Smooth muscle cell of the brain vasculature (primary cell): ENCODE data around the gene TUBGCP6.

Source experiments
- DNase-seq: peaks from one replicate; pipeline ENCODE4 v3.0.0-alpha.2; 2012; ENCODE audit warnings: low read depth, low spot score

TUBGCP6 gene

DNA sequence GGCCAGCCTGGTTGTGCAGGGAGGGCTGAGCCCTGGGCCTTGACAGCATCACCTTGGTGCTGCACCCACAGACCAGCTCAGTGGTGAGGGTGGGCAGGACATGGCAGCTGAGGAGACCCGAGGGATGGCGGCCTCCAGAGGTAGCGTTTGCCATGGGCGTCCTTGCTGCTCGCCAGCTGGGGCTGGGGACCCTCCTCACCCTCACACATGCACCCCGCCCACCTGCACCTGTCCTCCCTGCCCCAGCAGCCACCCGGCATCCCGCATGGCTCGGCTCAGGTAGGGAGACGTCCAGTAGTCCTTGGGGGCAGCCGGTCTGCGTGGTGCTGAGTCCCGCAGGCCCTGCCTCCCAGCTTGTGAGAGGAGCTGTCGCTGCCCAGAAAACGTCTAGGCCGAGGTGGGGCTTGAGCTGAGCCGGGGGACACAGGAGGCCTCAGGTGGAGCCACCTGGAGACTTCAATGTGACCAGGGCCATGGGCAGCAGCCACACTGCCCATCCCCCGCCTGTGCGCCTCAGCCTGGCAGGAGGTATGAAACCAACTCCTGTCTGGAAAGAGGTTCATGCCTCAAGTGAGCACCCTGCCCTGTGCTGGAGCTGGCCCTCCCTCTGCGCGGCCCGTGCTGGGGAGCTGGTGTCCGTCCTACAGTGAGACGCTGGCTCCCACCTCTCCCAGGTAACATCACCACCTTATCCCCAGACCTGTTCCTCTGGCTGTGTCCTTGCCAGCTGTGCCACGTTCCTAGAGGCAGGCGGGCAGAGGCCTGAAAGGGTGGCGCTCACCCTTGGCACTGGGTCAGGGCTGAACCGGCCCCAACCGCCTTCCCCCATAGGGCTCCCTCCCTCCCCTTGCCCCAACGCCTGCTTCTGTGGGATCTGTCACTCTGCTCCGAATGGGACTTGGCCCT lies 62.4 kb downstream of the TUBGCP6 start:
- DNase-seq, result no peak

DNA sequence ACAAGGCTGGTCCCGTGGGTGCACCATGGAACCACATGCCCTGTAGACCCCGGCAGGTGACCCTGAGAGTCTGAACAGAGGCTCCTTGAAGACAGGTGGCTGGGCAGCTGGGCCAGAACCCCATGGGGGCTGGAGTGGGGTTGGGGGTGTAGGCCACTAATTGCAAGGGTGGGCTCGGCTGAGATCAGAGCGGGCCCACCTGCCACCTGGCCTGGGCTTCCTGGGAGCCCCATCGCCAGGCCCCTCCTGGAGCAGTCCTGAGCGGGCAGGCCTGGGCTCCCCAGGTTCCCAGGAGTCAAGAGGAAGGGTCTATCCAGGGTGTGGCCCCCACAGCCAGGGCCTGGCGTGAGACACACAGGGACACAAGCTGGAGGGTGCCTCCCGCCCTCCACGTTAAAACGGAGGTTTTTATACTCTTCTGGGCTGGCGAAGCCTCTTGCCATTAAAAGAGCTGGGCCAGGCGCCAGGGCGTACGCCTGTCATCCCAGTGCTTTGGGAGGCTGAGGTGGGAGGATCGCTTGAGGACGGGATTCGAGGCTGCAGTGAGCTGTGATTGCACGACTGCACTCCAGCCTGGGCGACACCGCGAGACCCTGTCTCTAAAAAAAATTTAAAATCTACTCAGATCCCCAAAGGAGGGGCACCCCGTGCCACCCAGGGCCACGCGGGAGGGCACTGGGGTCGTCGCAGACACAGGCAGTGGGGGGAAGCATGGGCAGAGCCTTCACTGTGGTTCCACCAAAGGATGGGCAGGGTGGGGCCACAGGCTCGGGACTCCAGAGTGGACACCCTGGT lies 63.9 kb downstream of the TUBGCP6 start:
- DNase-seq, result no peak

DNA sequence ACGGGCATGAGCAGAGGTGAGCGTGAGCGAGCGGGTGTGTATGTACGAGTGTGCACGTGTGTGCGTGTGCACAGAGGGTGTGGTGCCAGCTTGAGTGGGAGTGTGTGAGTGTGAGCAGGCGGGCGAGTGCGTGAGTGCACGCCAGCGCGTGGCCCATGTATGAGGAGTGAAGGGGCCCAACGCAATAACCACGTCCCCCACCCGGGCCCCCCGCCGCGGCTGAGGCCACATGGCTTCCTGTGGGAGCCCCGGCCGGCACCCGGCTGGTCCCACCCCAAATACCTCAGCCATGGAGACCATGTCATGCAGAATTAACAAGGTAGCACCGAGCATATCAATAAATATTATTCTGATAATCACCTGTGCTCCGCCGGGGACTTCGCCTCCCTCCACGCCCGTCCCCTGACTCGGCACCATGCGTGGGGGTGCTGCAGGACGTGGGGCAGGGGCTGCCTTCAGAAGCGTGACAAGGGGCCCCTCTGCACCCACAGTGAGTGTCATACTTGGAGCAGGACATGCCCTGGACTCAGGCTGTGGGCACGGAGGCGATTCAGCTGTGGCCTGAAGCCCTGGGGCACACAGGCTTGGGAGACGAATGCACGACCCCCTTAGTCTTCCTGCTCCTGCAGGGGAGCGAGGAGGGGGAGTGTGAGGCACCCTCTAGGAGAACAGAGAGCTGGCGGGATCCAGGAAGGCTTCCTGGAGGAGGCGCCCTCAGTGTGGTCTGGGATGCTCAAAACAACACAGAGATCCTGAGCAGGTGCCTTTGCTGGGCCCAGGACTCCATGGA lies 64.7 kb downstream of the TUBGCP6 start:
- DNase-seq, result no peak

DNA sequence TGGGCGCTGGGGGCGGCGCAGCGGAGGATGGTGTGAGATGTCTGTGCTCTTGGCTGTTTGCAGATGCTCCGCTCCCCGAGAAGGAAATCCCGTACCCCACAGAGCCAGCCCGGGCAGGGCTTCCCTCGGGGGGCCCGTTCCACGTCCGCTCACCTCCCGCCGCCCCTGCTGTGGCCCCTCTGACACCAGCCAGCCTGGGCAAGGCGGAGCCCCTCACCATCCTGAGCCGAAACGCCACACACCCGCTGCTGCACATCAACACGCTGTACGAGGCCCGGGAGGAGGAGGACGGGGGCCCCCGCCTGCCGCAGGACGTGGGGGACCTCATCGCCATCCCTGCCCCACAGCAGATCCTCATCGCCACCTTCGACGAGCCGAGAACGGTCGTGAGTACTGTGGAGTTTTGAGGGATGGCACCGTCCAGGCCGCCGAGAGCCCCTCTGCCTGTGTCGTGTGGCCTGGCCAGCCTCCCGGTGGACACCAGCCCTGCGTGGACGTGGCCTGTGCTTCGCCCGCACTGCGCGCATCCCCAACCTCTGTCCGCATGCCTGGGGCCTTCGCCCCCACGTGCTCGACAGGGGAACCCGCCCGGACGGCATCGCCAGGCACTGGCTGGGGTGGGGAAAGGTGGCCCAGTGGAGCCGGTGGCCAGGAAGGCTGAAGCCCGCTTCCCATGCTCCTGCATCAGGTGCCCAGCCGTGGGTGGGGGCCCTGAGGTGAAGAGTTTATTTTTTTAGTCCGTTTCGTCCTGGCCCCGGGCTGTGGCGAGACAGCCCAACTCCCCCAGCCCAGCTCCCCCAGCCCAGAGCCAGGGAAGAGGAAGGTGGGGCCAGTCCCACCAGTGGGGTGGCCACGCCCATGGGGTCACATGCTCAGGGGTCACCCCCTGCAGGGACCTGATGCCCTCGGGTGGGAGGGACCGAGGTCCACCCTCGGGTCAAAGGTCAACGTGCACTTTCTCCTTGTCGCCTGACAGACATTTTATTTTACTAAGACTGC lies 65.7 kb downstream of the TUBGCP6 start:
- DNase-seq, result no peak

DNA sequence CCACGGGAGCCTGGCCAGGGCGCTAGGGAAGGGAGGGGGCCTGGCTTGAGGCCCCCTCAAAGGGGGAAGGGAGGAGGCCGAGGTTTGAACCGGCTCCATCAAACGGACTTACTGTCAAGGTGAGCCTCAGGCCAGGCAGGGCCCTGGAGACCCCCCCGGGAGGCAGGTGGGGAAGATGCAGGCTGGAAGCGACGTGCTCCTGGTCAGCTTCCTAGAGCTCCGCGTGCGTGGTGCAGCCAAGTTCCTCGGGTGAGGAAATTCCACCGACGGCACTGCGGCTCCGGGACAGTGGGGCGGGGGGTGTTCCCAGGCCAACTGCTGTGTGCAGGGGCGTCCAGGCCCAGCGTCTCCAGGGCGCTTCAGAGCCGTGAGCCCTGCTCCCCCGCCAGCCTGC lies 66.4 kb downstream of the TUBGCP6 start:
- no peak for DNase-seq

DNA sequence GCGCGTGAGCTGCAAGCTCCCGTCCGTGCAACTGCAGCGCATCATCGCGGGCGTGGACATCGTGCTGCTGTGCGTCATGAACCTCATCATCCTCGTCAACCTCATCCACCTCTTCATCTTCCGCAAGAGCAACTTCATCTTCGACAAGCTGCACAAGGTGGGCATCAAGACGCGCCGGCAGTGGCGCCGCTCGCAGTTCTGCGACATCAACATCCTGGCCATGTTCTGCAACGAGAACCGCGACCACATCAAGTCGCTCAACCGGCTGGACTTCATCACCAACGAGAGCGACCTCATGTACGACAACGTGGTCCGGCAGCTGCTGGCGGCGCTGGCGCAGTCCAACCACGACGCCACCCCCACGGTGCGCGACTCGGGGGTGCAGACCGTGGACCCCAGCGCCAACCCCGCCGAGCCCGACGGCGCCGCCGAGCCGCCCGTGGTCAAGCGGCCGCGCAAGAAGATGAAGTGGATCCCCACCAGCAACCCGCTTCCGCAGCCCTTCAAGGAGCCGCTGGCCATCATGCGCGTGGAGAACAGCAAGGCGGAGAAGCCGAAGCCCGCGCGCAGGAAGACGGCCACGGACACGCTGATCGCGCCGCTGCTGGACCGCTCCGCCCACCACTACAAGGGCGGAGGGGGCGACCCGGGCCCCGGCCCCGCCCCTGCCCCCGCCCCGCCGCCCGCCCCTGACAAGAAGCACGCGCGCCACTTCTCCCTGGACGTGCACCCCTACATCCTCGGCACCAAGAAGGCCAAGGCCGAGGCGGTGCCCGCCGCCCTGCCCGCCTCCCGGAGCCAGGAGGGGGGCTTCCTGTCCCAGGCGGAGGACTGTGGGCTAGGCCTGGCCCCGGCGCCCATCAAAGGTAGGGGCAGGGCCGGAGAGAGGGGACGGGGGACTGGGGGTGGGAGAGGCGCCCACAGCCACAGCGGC lies 67.0 kb downstream of the TUBGCP6 start:
- no peak for DNase-seq

DNA sequence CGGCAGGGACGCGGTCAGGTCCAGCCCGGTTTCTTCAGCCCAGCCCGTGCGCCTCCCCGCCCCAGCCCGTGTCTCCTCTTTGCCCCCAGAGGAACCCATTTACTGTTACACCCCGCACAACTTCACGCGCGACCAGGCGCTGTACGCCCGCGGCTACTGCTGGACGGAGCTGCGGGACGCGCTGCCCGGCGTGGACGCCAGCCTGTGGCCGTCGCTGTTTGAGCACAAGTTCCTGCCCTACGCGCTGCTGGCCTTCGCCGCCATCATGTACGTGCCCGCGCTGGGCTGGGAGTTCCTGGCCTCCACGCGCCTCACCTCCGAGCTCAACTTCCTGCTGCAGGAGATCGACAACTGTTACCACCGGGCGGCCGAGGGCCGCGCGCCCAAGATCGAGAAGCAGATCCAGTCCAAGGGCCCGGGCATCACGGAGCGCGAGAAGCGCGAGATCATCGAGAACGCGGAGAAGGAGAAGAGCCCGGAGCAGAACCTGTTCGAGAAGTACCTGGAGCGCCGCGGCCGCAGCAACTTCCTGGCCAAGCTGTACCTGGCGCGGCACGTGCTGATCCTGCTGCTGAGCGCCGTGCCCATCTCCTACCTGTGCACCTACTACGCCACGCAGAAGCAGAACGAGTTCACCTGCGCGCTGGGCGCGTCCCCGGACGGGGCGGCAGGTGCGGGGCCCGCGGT lies 67.8 kb downstream of the TUBGCP6 start:
- DNase-seq, result no peak

DNA sequence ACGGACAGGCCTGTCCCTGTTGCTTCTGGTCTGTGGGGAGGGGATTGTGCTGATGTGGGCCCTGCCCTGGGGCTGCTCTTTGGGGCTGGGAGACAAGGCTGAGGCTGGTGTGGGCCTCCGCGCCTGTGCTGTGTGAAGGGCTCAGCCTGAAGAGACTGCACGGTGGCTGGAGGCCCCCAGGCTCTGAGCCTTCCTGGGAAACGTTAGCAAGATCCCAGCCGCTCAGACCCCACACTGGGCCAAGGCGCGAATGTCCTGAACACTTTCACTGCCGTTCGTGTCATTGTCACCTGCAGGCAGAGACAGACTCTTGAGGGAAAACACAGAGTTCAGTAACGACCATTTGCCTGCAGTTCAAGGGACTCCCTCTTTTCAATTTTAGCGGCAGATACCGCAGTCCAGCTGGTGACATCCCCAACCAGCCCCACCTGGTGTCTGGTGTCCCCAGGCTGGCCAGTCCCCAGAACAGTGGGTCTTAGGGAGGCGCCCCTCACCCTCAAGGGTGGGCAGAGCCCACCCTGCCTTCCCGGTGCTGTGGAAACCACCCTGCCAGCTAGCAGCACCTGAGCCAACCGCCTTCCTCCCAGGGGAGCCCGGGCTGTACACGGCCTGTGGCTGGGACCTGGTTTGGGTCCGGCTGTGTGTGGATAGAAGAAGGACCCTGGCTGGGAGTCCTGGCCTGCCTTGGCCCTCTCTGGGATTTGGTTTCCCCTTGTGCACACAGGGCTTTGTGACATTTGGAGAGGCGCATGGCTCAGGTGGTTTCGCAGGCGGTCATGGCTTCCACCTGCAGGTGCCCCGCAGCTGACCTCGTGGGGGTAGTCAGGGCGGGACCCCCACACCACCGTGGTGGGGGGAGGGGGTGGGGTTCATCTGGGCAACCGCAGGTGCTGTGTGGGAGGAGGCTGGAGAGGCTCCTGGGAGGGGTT lies 68.6 kb downstream of the TUBGCP6 start:
- no peak for DNase-seq

DNA sequence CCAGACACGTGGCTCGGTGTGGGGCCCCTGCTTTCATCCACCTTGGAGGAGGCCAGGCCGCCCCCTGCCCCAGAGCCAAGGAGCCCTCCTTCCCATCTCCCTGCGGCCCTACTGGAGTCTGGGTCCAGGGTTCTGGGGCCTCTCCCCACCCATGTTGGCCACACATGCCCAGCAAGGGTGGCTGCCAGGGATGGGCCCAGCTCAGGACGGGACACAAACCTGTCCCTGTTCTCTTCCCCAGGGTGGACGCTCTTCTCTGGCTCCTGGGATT lies 69.7 kb downstream of the TUBGCP6 start:
- no peak for DNase-seq

DNA sequence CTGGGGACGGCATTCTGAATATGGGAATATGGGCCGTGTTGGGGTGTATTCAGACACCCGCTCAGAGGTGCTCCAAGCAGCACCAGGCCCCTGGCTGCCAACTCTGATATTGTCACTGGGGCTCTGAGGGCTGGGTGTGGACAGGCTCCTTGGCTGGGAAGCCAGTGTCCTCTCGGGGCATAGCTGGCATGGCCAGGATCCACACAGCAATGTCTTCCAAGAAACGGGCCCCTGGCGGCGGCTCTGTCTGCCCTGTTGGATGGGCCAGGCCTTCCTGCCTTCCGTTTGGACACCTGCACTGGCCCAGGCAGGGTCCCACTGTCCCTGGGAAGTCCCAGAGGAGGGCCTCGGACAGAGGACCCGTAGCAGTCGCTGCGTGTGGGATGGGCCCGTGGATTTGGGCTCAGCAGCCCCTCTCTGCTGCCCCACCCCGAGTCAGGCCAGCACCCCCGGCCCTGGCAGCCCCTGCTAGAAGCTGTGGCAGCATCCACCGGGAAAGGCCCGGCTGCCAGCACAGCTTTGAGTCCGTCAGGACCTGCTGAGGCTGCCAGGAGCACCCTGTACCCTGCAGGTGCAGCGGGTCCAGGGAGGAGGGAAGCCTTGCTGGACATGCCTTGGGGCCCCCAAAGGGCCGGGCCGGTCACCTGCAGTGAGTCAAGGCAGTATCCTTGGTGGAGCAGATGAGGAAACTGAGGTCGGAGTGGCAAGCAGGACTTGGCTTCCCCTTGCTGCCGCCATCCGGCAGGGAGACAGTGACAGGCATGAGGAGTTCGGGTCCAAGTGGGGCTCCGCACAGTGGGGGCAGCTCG lies 70.2 kb downstream of the TUBGCP6 start:
- no peak for DNase-seq

DNA sequence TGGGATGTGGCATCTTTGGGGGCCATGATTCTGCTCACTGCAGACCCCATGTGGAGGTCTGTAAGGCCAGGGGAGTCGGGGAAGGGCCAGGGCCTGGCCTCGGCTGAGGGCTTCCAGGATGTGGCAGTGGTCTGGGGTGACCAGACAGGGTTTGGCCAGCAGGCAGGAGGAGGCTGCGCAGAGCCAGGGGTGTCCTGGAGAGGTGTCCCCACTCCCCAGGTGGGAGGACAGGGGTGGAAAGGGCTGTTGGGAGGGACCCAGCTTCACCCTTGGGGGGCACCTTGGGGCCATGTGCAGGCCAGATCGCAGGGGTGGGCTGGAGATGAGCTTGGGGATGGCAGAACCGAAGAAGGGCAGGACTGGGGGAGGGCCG lies 70.9 kb downstream of the TUBGCP6 start:
- no peak for DNase-seq

DNA sequence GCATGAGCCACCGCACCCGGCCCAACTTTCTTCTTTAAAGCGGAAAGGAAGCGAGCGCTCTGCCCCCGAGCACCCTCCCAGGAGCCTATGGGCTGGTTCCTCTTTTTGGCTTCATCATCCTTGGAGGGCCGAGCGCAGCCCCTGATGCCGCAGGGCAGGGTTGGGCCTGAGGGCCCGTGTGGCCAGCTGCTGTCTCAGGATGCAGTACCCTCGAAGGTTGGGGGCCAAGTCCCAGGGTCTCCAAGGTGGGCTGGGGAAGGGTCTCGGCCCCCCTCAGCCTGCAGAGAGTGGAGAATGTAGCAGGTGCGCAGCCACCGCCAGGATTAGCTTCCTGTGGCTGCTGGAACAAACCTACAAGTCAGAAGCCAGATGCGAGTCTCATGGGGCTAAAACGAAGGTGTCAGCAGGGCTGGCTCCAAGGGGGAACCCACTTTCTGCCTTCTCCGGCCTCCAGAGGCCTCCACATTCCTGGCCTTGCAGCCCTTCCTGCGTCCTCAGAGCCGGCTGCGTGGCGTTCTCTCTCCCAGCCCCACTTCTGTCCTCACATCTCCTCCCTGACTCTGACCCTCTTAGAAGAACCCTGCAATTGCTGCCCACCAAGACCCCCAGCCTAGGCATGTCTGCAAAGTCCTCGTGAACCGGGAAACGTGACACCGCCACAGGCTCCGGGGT lies 71.4 kb downstream of the TUBGCP6 start:
- no peak for DNase-seq

DNA sequence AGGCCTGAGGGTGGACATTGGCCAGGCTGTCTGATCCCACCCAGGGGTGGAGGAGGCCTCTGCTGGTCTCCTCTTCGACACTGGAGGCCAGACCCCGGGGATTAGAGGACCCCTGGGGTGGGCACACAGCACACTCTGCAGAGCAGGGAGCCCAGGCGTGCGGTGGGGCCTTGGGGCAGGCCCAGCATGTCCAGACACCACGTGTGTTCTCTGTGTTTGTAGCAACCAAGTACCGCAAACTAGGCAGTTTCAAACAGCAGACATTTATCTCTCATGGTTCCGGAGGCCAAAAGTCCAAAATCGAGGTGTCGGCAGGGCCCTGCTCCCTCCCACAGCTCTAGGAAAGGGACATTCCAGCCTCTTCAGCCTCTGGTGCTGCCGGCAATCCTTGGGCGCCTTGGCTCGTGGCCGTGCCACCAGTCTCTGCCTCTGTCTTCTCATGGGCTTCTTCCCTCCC lies 72.8 kb downstream of the TUBGCP6 start:
- DNase-seq, result no peak

DNA sequence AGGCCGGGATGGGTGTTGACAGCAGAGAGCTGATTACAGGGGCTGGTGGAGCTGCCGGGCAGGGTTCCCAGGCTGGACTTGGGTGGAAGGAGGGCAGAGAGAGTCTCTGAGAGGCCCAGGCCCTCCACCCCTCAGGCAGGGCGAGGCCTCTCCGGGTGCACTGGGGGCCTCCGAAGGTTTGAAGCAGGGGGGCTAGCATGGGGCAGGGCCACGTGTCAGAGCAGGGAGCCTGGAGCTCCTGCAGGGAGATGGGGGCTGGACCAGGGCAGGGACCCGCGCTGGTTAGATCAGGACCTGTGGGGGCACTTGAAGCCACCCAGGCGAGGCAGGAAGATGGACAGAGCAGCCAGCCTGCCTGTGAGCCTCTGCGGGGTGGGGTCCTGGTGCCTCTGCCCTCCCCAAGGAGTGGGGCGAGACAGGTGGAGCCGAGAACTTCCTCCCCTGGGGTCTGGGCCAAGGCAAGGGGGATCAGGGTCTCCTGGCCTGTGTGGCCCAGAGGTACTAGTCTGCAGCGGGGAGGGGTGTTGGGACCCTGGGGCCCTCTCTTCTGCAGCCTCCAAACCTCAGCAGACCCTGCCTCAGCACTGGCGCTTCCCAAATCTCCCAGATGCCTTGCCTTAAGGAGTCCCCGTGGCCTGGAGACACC lies 73.4 kb downstream of the TUBGCP6 start:
- DNase-seq, result no peak

DNA sequence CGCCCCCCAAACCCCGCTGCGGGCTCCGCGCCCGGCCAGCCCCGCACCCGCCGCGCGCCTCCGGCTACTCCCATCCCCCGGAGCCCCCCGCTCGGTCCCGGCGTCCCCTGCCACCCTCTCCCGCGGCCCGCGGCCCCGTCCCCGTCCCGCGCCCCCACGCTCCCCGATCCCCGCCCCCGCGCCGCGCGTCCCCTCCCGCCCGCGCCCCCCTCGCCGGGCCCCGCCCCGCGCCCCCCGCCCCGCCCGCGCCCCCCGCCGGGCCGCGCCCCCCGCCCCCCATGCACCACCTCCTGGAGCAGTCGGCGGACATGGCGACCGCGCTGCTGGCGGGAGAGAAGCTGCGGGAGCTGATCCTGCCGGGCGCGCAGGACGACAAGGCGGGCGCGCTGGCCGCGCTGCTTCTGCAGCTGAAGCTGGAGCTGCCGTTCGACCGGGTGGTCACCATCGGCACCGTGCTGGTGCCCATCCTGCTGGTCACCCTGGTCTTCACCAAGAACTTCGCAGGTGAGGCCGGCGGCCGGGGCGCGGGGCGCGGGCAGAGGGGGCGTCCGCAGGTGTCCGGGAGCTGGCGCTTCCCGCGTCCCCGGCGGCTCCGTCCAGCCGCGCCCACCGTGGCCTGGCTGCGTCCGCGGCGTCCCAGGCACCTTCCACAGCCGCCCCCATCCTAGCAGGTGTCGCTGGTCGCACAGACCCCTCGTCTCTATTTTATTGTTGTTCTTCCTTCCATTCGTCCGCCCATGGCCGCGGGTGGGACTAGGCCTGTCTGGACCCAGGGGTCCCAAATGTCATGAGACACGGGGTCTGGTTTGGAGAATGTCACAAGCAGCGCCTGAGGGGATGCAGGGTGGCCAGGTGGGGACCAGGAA lies 74.1 kb downstream of the TUBGCP6 start, which contains the start of gene PANX2:
TSS of gene PANX2 (plus strand) at position 279 of the 866 bp plus-strand sequence. CDS start at position 279, 0 bp downstream.
- no peak for DNase-seq
